ENCODE data around the gene AOX1.

DNA sequence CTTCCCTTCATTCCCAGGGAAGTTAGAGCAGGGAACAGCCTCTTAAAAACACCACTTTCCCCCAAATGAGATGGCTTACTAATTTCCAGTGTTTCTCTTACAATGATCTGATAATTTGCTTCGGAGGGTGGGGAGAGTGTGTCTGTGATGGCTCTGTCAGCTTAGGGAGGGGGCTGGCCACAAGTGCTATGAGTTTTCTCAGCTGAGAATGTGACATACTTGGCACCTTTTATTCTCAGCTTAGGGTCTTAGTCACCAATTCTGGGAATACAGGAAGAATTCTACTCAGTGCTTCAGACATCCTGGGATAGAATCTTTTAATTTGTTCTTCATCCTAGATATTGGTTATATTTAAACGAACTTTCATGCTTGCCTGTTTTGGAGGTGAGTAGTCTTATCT, 64.4 kb downstream of the AOX1 start:
- TF ChIP-seq, protein P1, sequence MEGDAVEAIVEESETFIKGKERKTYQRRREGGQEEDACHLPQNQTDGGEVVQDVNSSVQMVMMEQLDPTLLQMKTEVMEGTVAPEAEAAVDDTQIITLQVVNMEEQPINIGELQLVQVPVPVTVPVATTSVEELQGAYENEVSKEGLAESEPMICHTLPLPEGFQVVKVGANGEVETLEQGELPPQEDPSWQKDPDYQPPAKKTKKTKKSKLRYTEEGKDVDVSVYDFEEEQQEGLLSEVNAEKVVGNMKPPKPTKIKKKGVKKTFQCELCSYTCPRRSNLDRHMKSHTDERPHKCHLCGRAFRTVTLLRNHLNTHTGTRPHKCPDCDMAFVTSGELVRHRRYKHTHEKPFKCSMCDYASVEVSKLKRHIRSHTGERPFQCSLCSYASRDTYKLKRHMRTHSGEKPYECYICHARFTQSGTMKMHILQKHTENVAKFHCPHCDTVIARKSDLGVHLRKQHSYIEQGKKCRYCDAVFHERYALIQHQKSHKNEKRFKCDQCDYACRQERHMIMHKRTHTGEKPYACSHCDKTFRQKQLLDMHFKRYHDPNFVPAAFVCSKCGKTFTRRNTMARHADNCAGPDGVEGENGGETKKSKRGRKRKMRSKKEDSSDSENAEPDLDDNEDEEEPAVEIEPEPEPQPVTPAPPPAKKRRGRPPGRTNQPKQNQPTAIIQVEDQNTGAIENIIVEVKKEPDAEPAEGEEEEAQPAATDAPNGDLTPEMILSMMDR (conservative IDR thresholded peaks at IDR 0.05; ENCODE audit: low read depth, low read length) = no peak
- TF ChIP-seq EZH2 (IDR thresholded peaks at IDR 0.05; ENCODE audit: low read length, unreplicated experiment) (no peak), EZH2phosphoT487 (IDR thresholded peaks at IDR 0.05; ENCODE audit: borderline replicate concordance, low read length) (no peak)
